Breast epithelium (tissue), 4 donors: ENCODE results near the gene RNU6-9. TPM values are rescaled to one million over a fixed set of nuclear protein-coding genes. Genes with fewer than 3 reads are reported as not detected.

Source experiments
- DNase-seq, 2 donors: peaks; one replicate each; pipeline ENCODE4 v3.0.0-alpha.2; 2019; ENCODE audit warnings: low spot score in 2 of 2
- H3K27ac ChIP-seq, 2 donors: fragments of 200-600 bp; sonication (generic) in 1 of 2; one replicate each; pipeline ENCODE4 v1.5.1; 2016 to 2019; ENCODE audit warnings: mild to moderate bottlenecking in 1 of 2
- H3K27me3 ChIP-seq, 2 donors: fragments of 200-600 bp; sonication (generic) in 1 of 2; one replicate each; pipeline versions ENCODE4 v1.5.1 to v1.6.0; 2017 to 2019; ENCODE audit warnings: control low read depth in 1 of 2, mild to moderate bottlenecking in 1 of 2
- H3K36me3 ChIP-seq: fragments of 200-600 bp; one replicate; pipeline ENCODE4 v1.5.1; 2019
- H3K4me1 ChIP-seq, 2 donors: fragments of 200-600 bp; sonication (generic); one replicate each; pipeline ENCODE4 v1.5.1; 2016 to 2019; ENCODE audit warnings: control low read depth in 1 of 2
- H3K4me3 ChIP-seq, 3 donors: fragments of 200-600 bp; sonication (generic); 1 replicate in 2 of 3; 2 replicates in 1 of 3; pipeline ENCODE4 v1.5.1; 2016 to 2019; ENCODE audit warnings: mild to moderate bottlenecking in 3 of 3, moderate library complexity in 2 of 3
- H3K9me3 ChIP-seq, 2 donors: fragments of 200-600 bp; sonication (generic) in 1 of 2; one replicate each; pipeline ENCODE4 v1.5.1; 2016 to 2019; ENCODE audit warnings: control low read depth in 1 of 2
- POLR2A ChIP-seq: fragments of 450-650 bp; IDR thresholded peaks from one replicate; pipeline ENCODE4 v1.6.1; 2016; ENCODE audit warnings: antibody characterized with exemption, mild to moderate bottlenecking, moderate library complexity
- POLR2AphosphoS5 ChIP-seq, 3 donors: sonication (generic); formaldehyde crosslinking; IDR thresholded peaks; one replicate each; pipeline ENCODE4 v1.6.1; 2017; ENCODE audit warnings: antibody characterized with exemption in 3 of 3
- intact Hi-C: fragments of 100-400 bp; cut with DNase I; formaldehyde crosslinking; loops from one replicate; pipeline ENCODE4 v1.15.1; 2023; ENCODE audit warnings: low total_unique reads
- total RNA-seq, 3 donors: library from RNA; depleted of rRNA; stranded (reverse); fragments of >200 nt; gene quantifications; one replicate each; pipeline ENCODE4 v1.1.0, GENCODE V29; 2016
- TF ChIP-seq, protein P1 (sequence below), 3 donors: fragments of 450-650 bp; IDR thresholded peaks; one replicate each; pipeline ENCODE4 v1.5.1; 2016 to 2017; ENCODE audit warnings: antibody characterized with exemption in 3 of 3, mild to moderate bottlenecking in 3 of 3, moderate library complexity in 3 of 3

RNU6-9 gene
- total RNA-seq, 3 donors from 2014 or later, result not detected

DNA sequence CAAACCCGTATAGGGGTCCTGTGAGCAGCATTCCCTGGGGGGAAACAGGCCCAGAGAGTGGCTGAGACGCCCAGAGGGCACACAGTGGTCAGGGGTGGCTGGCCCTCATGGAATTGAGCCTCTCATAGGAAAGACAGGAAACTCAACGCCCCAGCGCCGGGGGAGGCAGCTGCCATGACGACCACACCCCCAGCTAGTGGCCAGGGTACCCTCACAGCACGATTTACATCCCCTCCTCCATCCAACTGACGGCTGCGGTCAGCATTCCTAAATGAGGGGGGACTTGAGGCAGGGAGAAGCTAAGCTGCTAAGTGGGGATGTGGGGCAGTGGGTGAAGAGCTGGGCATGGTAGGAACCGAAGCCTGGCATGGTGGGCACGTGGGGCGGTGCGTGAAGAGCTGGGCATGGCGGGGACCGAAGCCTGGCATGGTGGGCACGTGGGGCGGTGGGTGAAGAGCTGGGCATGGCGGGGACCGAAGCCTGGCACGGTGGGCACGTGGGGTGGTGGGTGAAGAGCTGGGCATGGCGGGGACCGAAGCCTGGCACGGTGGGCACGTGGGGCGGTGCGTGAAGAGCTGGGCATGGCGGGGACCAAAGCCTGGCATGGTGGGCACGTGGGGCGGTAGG, 10.3 kb upstream of the RNU6-9 start:
- intact Hi-C loops, result no loop called here
- Histone ChIP-seq H3K27me3 (no peaks in the 10 kb centered on the region), H3K9me3 (no peaks in the 10 kb centered on the region), H3K36me3 (no peaks in the 10 kb centered on the region), H3K4me1 (no peaks in the 10 kb centered on the region), H3K4me3 (no peak overlapping the region), H3K27ac (no peak overlapping the region)
- DNase-seq, result no peak
- TF ChIP-seq POLR2A (no peak), POLR2AphosphoS5 (IDR thresholded peaks at IDR 0.05) (no peak)
- TF ChIP-seq, protein P1, sequence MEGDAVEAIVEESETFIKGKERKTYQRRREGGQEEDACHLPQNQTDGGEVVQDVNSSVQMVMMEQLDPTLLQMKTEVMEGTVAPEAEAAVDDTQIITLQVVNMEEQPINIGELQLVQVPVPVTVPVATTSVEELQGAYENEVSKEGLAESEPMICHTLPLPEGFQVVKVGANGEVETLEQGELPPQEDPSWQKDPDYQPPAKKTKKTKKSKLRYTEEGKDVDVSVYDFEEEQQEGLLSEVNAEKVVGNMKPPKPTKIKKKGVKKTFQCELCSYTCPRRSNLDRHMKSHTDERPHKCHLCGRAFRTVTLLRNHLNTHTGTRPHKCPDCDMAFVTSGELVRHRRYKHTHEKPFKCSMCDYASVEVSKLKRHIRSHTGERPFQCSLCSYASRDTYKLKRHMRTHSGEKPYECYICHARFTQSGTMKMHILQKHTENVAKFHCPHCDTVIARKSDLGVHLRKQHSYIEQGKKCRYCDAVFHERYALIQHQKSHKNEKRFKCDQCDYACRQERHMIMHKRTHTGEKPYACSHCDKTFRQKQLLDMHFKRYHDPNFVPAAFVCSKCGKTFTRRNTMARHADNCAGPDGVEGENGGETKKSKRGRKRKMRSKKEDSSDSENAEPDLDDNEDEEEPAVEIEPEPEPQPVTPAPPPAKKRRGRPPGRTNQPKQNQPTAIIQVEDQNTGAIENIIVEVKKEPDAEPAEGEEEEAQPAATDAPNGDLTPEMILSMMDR (IDR thresholded peaks at IDR 0.05), result no peak

DNA sequence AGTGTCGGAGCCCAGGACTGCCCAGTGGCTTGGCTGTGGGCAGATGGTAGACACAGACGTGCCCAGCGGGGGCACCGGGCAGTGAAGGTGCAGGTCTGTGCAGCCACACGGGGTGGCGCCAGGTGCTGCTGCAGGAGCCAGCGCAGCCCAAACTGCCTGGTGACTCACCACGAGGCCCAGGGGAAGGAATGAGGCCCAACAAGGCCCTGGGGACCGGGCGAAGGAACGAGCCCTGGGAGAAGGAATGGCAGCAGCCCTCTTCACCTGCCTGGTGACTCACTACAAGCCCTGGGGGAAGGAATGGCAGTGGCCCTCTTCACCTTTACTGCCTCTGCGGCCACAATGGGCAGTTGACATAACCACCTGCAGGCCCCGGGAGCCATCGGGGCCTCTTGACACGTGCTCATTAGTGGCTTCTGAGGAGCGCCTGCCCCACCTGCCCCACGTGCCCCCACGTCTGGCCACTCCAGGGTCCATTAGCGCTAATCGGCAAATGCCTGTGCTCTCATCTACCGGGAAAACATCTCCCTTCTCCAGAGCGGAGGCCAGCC, 9.5 kb upstream of the RNU6-9 start:
- intact Hi-C loops, result no loop called here
- H3K36me3 ChIP-seq, result no peaks in the 10 kb centered on the region
- TF ChIP-seq POLR2AphosphoS5 (IDR thresholded peaks at IDR 0.05) (no peak), POLR2A (no peak)
- TF ChIP-seq, protein P1 (IDR thresholded peaks at IDR 0.05), result no peak
- H3K27ac ChIP-seq, result no peak overlapping the region
- H3K9me3 ChIP-seq, result no peaks in the 10 kb centered on the region
- no peak overlapping the region for H3K4me3 ChIP-seq
- no peaks in the 10 kb centered on the region for H3K4me1 ChIP-seq
- no peak for DNase-seq
- no peaks in the 10 kb centered on the region for H3K27me3 ChIP-seq

DNA sequence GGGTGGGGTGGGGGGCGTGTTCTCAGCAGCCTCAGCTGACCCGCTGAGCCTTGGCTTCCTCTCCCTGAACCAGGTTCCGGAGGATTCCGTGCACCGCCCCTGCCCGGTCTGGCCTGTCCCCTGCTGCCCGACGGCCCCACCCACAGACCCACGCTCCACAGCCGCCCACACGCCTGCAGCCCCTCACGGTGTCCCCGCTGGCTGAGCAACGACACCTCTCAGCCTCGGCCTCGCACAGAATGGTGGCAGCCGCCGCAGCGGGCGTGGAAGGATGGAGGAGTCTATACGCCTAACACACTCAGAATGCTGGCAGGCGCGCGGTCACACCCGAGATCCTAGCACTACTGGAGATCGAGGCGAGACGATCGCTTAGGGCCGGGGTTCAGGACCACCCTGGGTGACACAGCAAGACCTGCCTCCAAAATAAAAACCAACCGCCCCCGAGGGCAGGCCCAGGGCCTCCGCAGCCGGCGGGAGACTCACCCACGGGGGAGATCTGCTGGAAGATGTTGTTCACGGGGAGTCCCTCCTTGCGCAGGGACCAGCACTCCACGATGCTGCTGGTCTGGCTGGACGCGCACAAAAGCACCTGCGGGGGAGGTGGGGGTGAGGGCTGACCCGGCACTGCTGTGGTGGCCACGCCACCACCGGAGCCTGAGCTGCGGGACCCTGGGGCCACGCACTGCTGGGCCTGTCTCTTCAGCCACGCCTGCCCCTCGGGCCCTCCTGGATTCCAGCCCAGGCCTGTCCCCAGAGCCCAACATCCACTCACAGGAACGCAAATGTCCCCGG, 8.7 kb upstream of the RNU6-9 start:
- TF ChIP-seq POLR2A, result no peak
- no peak for TF ChIP-seq POLR2AphosphoS5 (IDR thresholded peaks at IDR 0.05)
- TF ChIP-seq, protein P1 (IDR thresholded peaks at IDR 0.05), result no peak
- intact Hi-C loops, result no loop called here

DNA sequence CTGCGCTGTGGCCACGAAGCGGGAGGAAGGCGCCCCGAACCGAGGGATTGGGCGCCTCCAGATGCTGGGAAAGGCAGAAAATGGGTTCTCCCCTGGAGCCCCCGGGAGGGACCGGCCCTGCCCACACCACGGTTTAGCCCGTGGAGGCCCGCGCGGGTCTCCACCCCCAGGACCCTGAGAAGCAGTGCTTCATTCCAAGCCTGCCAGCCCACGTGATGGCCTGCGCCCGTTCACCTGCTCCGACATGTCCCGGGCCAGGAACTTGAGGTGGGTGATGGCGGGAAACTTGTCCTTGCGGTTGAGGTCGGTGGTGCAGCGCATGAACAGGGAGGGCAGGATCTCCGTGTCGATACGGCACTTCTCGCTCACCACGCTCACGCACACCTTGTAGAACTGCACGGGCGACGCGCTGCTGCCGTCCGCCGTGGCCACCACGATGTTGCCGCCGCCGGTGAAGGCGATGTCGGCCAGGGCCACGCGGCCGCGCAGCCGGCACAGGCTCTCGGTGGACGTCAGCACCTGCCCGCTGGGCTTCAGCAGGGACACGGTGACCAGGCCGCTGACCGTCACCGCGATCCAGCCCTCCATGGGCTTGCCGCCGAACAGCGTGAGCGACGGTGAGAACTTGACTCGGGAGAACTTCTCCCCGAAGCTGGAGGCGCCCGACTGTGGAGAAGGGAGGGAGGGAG, 7.6 kb upstream of the RNU6-9 start:
- TF ChIP-seq, protein P1 (IDR thresholded peaks at IDR 0.05), result no peak
- TF ChIP-seq POLR2AphosphoS5 (IDR thresholded peaks at IDR 0.05), result no peak
- TF ChIP-seq POLR2A, result no peak
- intact Hi-C loops, result no loop called here
- H3K27ac ChIP-seq, result no peak overlapping the region
- DNase-seq, result no peak
- no peaks in the 10 kb centered on the region for H3K4me1 ChIP-seq
- H3K4me3 ChIP-seq, result no peak overlapping the region
- H3K27me3 ChIP-seq, result no peaks in the 10 kb centered on the region
- no peaks in the 10 kb centered on the region for H3K36me3 ChIP-seq
- H3K9me3 ChIP-seq, result no peaks in the 10 kb centered on the region

More for the DNA sequence above, 8.7 kb upstream of the RNU6-9 start:
- H3K4me3 ChIP-seq, result no peak overlapping the region
- no peaks in the 10 kb centered on the region for H3K27me3 ChIP-seq
- H3K27ac ChIP-seq, result no peak overlapping the region
- DNase-seq, result no peak
- no peaks in the 10 kb centered on the region for H3K4me1 ChIP-seq
- no peaks in the 10 kb centered on the region for H3K36me3 ChIP-seq
- H3K9me3 ChIP-seq, result no peaks in the 10 kb centered on the region
